DOHH2 (cell line): ENCODE data around the gene SOD3.

Source experiments
- EZH2phosphoT487 ChIP-seq: fragments of 200-600 bp; sonication (generic); IDR thresholded peaks from 2 replicates; pipeline ENCODE4 v1.6.1; 2017; ENCODE audit warnings: borderline replicate concordance, mild to moderate bottlenecking, antibody characterized with exemption, low read length, moderate library complexity, mixed read lengths
- TF ChIP-seq, protein P1 (sequence below): fragments of 200-600 bp; sonication (generic); IDR thresholded peaks from one replicate; pipeline ENCODE4 v1.5.1; 2014; ENCODE audit warnings: antibody characterized with exemption, mild to moderate bottlenecking, low read depth, low read length; ENCODE audit not compliant: poor library complexity, severe bottlenecking

DNA sequence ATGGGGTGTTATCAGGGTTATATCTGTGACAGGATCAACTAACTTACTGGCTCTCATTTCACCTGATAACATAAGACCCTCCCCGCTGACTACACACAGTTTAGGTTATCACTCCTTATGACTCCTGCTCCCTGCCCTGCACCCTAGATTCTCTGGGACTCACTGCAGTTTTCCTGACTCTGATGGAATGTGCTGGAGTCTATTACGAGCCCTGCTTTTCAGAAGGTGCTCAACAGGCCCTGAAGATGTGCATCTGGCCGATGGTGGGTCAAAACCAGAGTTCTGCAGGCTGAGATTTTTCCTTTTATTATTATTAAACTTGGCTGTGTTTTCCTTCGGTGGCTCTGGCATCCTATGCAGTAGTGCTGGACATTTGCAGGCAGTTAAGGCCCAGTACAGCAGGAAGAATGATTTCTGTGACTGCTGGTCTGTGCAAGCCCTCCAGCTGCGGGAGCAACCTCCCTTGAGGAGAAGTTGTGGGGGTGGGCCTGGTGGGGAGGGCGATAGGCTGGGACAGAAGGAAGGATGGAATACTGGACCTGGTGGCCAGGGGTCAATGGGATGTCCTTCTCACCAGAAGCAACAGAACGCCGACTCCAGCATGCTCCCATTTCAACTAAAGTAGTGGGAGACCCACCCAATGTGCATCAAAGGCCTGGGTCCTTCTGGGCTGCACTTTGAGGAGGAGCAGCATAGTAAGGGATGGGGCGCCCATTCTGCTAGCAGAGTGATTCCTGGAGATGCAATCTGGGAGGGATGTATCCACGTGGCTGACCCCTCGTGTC is 11.0 kb downstream of the SOD3 start:
- TF ChIP-seq, protein P1, sequence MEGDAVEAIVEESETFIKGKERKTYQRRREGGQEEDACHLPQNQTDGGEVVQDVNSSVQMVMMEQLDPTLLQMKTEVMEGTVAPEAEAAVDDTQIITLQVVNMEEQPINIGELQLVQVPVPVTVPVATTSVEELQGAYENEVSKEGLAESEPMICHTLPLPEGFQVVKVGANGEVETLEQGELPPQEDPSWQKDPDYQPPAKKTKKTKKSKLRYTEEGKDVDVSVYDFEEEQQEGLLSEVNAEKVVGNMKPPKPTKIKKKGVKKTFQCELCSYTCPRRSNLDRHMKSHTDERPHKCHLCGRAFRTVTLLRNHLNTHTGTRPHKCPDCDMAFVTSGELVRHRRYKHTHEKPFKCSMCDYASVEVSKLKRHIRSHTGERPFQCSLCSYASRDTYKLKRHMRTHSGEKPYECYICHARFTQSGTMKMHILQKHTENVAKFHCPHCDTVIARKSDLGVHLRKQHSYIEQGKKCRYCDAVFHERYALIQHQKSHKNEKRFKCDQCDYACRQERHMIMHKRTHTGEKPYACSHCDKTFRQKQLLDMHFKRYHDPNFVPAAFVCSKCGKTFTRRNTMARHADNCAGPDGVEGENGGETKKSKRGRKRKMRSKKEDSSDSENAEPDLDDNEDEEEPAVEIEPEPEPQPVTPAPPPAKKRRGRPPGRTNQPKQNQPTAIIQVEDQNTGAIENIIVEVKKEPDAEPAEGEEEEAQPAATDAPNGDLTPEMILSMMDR: no peak
- TF ChIP-seq EZH2phosphoT487: no peak
